ENCODE data around the gene SLC6A17.

SLC6A17 gene

GRCh38 chr1:110196917-110197765 lies 46.8 kb downstream of the SLC6A17 start:
- Histone ChIP-seq H3K4me1 (ENCODE audit: insufficient read depth, low read length, severe bottlenecking) (no peaks in the 10 kb centered on the region), H3K9me3 (ENCODE audit: low read length) (no peaks in the 10 kb centered on the region), H3K9ac (ENCODE audit: low read length) (no peak overlapping the region), H3F3A (ENCODE audit: insufficient read depth, low read length) (no peaks in the 10 kb centered on the region), H3K4me2 (ENCODE audit: low read length) (no peak overlapping the region), H3K9me2 (ENCODE audit: low read depth, low read length) (no peaks in the 10 kb centered on the region), H3K4me3 (ENCODE audit: low read depth, low read length, poor library complexity, severe bottlenecking) (no peak overlapping the region), H3K79me2 (ENCODE audit: insufficient read depth, low read length) (no peaks in the 10 kb centered on the region), H3K36me3 (ENCODE audit: insufficient read depth, low read length) (no peaks in the 10 kb centered on the region), H3K27ac (ENCODE audit: low read depth, low read length, poor library complexity, severe bottlenecking) (no peak overlapping the region), H2AFZ (ENCODE audit: low read length) (no peak overlapping the region), H4K20me1 (ENCODE audit: insufficient read depth, low read length) (no peaks in the 10 kb centered on the region), H3K27me3 (ENCODE audit: insufficient read depth, low read length) (no peaks in the 10 kb centered on the region)
- TF ChIP-seq CTCF (IDR thresholded peaks at IDR 0.05; ENCODE audit: low read length) = peak; percentile 82
- no peak for TF ChIP-seq EZH2 (IDR thresholded peaks at IDR 0.05; ENCODE audit: borderline replicate concordance, low read length)

GRCh38 chr1:110197905-110198629 lies 47.8 kb downstream of the SLC6A17 start:
- no peak overlapping the region for H3K27ac ChIP-seq (ENCODE audit: low read depth, low read length, poor library complexity, severe bottlenecking)
- no peaks in the 10 kb centered on the region for H3K36me3 ChIP-seq (ENCODE audit: insufficient read depth, low read length)
- no peaks in the 10 kb centered on the region for H4K20me1 ChIP-seq (ENCODE audit: insufficient read depth, low read length)
- no peaks in the 10 kb centered on the region for H3K9me2 ChIP-seq (ENCODE audit: low read depth, low read length)
- no peak overlapping the region for H3K4me2 ChIP-seq (ENCODE audit: low read length)
- H3K27me3 ChIP-seq (ENCODE audit: insufficient read depth, low read length) = no peaks in the 10 kb centered on the region
- TF ChIP-seq EZH2 (IDR thresholded peaks at IDR 0.05; ENCODE audit: borderline replicate concordance, low read length) (no peak), CTCF (IDR thresholded peaks at IDR 0.05; ENCODE audit: low read length) (no peak)
- no peak overlapping the region for H3K9ac ChIP-seq (ENCODE audit: low read length)
- no peak overlapping the region for H3K4me3 ChIP-seq (ENCODE audit: low read depth, low read length, poor library complexity, severe bottlenecking)
- H3K4me1 ChIP-seq (ENCODE audit: insufficient read depth, low read length, severe bottlenecking) = peaks cover under 1% of the 10 kb centered on the region
- H3K9me3 ChIP-seq (ENCODE audit: low read length) = no peaks in the 10 kb centered on the region
- no peaks in the 10 kb centered on the region for H3F3A ChIP-seq (ENCODE audit: insufficient read depth, low read length)
- H2AFZ ChIP-seq (ENCODE audit: low read length) = no peak overlapping the region
- H3K79me2 ChIP-seq (ENCODE audit: insufficient read depth, low read length) = no peaks in the 10 kb centered on the region

GRCh38 chr1:110198746-110199145 lies 48.5 kb downstream of the SLC6A17 start:
- Histone ChIP-seq H3K27ac (ENCODE audit: low read depth, low read length, poor library complexity, severe bottlenecking) (no peak overlapping the region), H3K27me3 (ENCODE audit: insufficient read depth, low read length) (no peaks in the 10 kb centered on the region), H3F3A (ENCODE audit: insufficient read depth, low read length) (no peaks in the 10 kb centered on the region), H3K79me2 (ENCODE audit: insufficient read depth, low read length) (no peaks in the 10 kb centered on the region), H3K4me1 (ENCODE audit: insufficient read depth, low read length, severe bottlenecking) (peaks cover 5% of the 10 kb centered on the region), H4K20me1 (ENCODE audit: insufficient read depth, low read length) (no peaks in the 10 kb centered on the region), H3K4me2 (ENCODE audit: low read length) (no peak overlapping the region), H3K9ac (ENCODE audit: low read length) (no peak overlapping the region), H3K4me3 (ENCODE audit: low read depth, low read length, poor library complexity, severe bottlenecking) (no peak overlapping the region), H3K9me2 (ENCODE audit: low read depth, low read length) (no peaks in the 10 kb centered on the region), H3K36me3 (ENCODE audit: insufficient read depth, low read length) (no peaks in the 10 kb centered on the region), H2AFZ (ENCODE audit: low read length) (no peak overlapping the region), H3K9me3 (ENCODE audit: low read length) (no peaks in the 10 kb centered on the region)
- TF ChIP-seq EZH2 (IDR thresholded peaks at IDR 0.05; ENCODE audit: borderline replicate concordance, low read length) = no peak
- no peak for TF ChIP-seq CTCF (IDR thresholded peaks at IDR 0.05; ENCODE audit: low read length)
